Measurements from ENCODE around the gene CXCL3.

- no peak for TF ChIP-seq POLR2A (IDR thresholded peaks at IDR 0.05; ENCODE audit: low read length)
- no peak for TF ChIP-seq GATA1 (IDR thresholded peaks at IDR 0.05; ENCODE audit: low read depth, low read length)
Measured at GRCh38 chr4:74073358-74073757, 34.9 kb upstream of the CXCL3 start.
